Body of pancreas (tissue), 4 donors: Measurements from ENCODE around the gene TRIP13. TPM values are rescaled to one million over a fixed set of nuclear protein-coding genes. Genes with fewer than 3 reads are reported as not detected.

Experiments
- ATAC-seq: fragments of 150-250 bp; one replicate; pipeline ENCODE4 v1.9.1; 2016
- DNase-seq, 4 donors: peaks; one replicate each; pipeline ENCODE4 v3.0.0-alpha.2; 2019
- H3K27ac ChIP-seq, 4 donors: fragments of 200-600 bp; sonication (generic); 1 replicate in 3 of 4; 2 replicates in 1 of 4; pipeline versions ENCODE4 v1.5.1 to v1.6.1; 2016 to 2019; ENCODE audit warnings: mild to moderate bottlenecking in 1 of 4, mixed read lengths in 1 of 4, moderate library complexity in 1 of 4
- H3K27me3 ChIP-seq, 2 donors: fragments of 200-600 bp; sonication (generic); one replicate each; pipeline ENCODE4 v1.6.0; 2016; ENCODE audit warnings: mild to moderate bottlenecking in 1 of 2
- H3K36me3 ChIP-seq, 2 donors: fragments of 200-600 bp; sonication (generic); replicated peaks in 1 of 2; 2 replicates each; pipeline ENCODE4 v1.5.1; 2016; ENCODE audit warnings: low read depth in 2 of 2; ENCODE audit not compliant: insufficient read depth in 1 of 2
- H3K4me1 ChIP-seq: fragments of 200-600 bp; sonication (generic); one replicate; pipeline ENCODE4 v1.6.0; 2016
- H3K4me3 ChIP-seq, 2 donors: fragments of 200-600 bp; sonication (generic); 1 replicate in 1 of 2; 2 replicates in 1 of 2; pipeline ENCODE4 v1.5.1; 2016 to 2019
- H3K9me3 ChIP-seq, 3 donors: fragments of 200-600 bp; sonication (generic); 1 replicate in 2 of 3; 2 replicates in 1 of 3; pipeline ENCODE4 v1.5.1; 2016
- CTCF ChIP-seq, 7 experiments: fragments of 450-650 bp in 4 of 7; fragments of 200-600 bp in 3 of 7; sonication (generic) in 3 of 7; IDR thresholded peaks; one replicate each; pipeline ENCODE4 v1.5.1; 2016 to 2019; ENCODE audit warnings: antibody characterized with exemption in 7 of 7
- POLR2A ChIP-seq, 3 donors: fragments of 450-650 bp; IDR thresholded peaks; one replicate each; pipeline ENCODE4 v1.6.1; 2016; ENCODE audit warnings: antibody characterized with exemption in 3 of 3, mild to moderate bottlenecking in 2 of 3
- WGBS, 2 donors: methylation state at CpG; one replicate each; pipeline ENCODE4 v1.1.5; 2017; 5-methylcytosine and 5-hydroxymethylcytosine counted together
- intact Hi-C: fragments of 100-400 bp; cut with DNase I; formaldehyde crosslinking; loops from one replicate; pipeline ENCODE4 v1.15.1; 2023
- total RNA-seq, 2 donors: library from RNA; depleted of rRNA; stranded (reverse); fragments of >200 nt; gene quantifications; one replicate each; pipeline ENCODE4 v1.1.0, GENCODE V29; 2016

Gene TRIP13
- total RNA-seq, 2 donors from 2014 or later, result 1.3 TPM

- WGBS, 2 donors, result 79 to 92% methylated on average over 10 of the region's 10 CpGs
- Histone ChIP-seq H3K4me1 (no peaks in the 10 kb centered on the region), H3K27ac (no peak overlapping the region), H3K9me3 (no peaks in the 10 kb centered on the region), H3K27me3 (no peaks in the 10 kb centered on the region), H3K36me3 (peaks cover 0 to 52% of the 10 kb centered on the region in 2 donors), H3K4me3 (no peak overlapping the region)
- TF ChIP-seq CTCF (IDR thresholded peaks at IDR 0.05) (no peak), POLR2A (IDR thresholded peaks at IDR 0.05) (no peak)
- DNase-seq (no peak), ATAC-seq (no peak)
- intact Hi-C loops, result no loop called here
Measured at GRCh38 chr5:872301-872700, 20.4 kb upstream of the TRIP13 start.

- Histone ChIP-seq H3K4me1 (no peaks in the 10 kb centered on the region), H3K9me3 (no peaks in the 10 kb centered on the region), H3K4me3 (no peak overlapping the region), H3K36me3 (peaks cover 0 to 48% of the 10 kb centered on the region in 2 donors), H3K27ac (no peak overlapping the region), H3K27me3 (no peaks in the 10 kb centered on the region)
- TF ChIP-seq CTCF (IDR thresholded peaks at IDR 0.05) (no peak), POLR2A (IDR thresholded peaks at IDR 0.05) (no peak)
- DNase-seq (no peak), ATAC-seq (no peak)
- 84 to 90% methylated on average over 8 of the region's 8 CpGs for WGBS, 2 donors
- intact Hi-C loops, result no loop called here
Measured at GRCh38 chr5:873328-873727, 19.4 kb upstream of the TRIP13 start.

- TF ChIP-seq CTCF (IDR thresholded peaks at IDR 0.05), result no peak
- H3K27ac ChIP-seq, result no peak overlapping the region
- H3K36me3 ChIP-seq, result peaks cover 0 to 31% of the 10 kb centered on the region in 2 donors
- intact Hi-C loops, result no loop called here
- no peak for ATAC-seq
- H3K4me1 ChIP-seq, result no peaks in the 10 kb centered on the region
- WGBS, 2 donors, result 92 to 96% methylated on average over 18 to 24 of the region's 24 CpGs
- no peak for DNase-seq
- H3K4me3 ChIP-seq, result no peak overlapping the region
- H3K27me3 ChIP-seq, result no peaks in the 10 kb centered on the region
- no peaks in the 10 kb centered on the region for H3K9me3 ChIP-seq
Measured at GRCh38 chr5:875931-876330, 16.8 kb upstream of the TRIP13 start.

- DNase-seq (no peak), ATAC-seq (no peak)
- no peaks in the 10 kb centered on the region for H3K4me1 ChIP-seq
- H3K27ac ChIP-seq, result no peak overlapping the region
- 92 to 93% methylated on average over 23 to 28 of the region's 28 CpGs for WGBS, 2 donors
- TF ChIP-seq POLR2A (IDR thresholded peaks at IDR 0.05) (no peak), CTCF (IDR thresholded peaks at IDR 0.05) (no peak)
- H3K4me3 ChIP-seq, result no peak overlapping the region
- intact Hi-C loops, result no loop called here
- peaks cover 0 to 29% of the 10 kb centered on the region in 2 donors for H3K36me3 ChIP-seq
- no peaks in the 10 kb centered on the region for H3K9me3 ChIP-seq
- H3K27me3 ChIP-seq, result no peaks in the 10 kb centered on the region
Measured at GRCh38 chr5:876398-877365, 16.0 kb upstream of the TRIP13 start.
